ENCODE data around the gene CFAP46.

- TF ChIP-seq POLR2A (IDR thresholded peaks at IDR 0.05; ENCODE audit: low read depth, low read length) = no peak
- no peak for TF ChIP-seq CEBPB (IDR thresholded peaks at IDR 0.05; ENCODE audit: low read depth, low read length)
- TF ChIP-seq RFX5 (IDR thresholded peaks at IDR 0.05; ENCODE audit: low read depth, low read length) = no peak
- no peak for TF ChIP-seq CTCF (conservative IDR thresholded peaks at IDR 0.05; ENCODE audit: low read depth, low read length)
- TF ChIP-seq RCOR1 (IDR thresholded peaks at IDR 0.05; ENCODE audit: insufficient replicate concordance, low read length) = no peak
- no peak for TF ChIP-seq BHLHE40 (IDR thresholded peaks at IDR 0.05; ENCODE audit: low read depth, low read length)
- no peak for TF ChIP-seq RAD21 (IDR thresholded peaks at IDR 0.05; ENCODE audit: low read length)
- TF ChIP-seq FOS (IDR thresholded peaks at IDR 0.05; ENCODE audit: low read depth, low read length) = no peak
- no peak for TF ChIP-seq CHD1 (IDR thresholded peaks at IDR 0.05; ENCODE audit: low read depth, low read length)
- TF ChIP-seq SMC3 (IDR thresholded peaks at IDR 0.05; ENCODE audit: low read depth, low read length) = no peak
- TF ChIP-seq USF2 (IDR thresholded peaks at IDR 0.05; ENCODE audit: low read depth, low read length) = no peak
- no peak for TF ChIP-seq NFE2L2 (IDR thresholded peaks at IDR 0.05; ENCODE audit: low read depth, low read length)
- TF ChIP-seq MAZ (IDR thresholded peaks at IDR 0.05; ENCODE audit: borderline replicate concordance, low read depth, low read length) = no peak
- TF ChIP-seq ELK1 (IDR thresholded peaks at IDR 0.05; ENCODE audit: borderline replicate concordance, low read depth, low read length) = no peak
Observed at GRCh38 chr10:132971448-132972148, 29.2 kb upstream of the CFAP46 start.
